IMR-90 (cell line): ENCODE data around the gene PIKFYVE.

Experiments used
- BHLHE40 ChIP-seq: fragments of 150-350 bp; IDR thresholded peaks from 2 replicates; pipeline ENCODE4 v1.6.1; 2016; ENCODE audit warnings: mild to moderate bottlenecking, low read depth, low read length
- CEBPB ChIP-seq: IDR thresholded peaks from 2 replicates; pipeline ENCODE4 v1.6.1; 2012; ENCODE audit warnings: low read depth, low read length, improper control_type of control experiment
- CHD1 ChIP-seq: IDR thresholded peaks from 2 replicates; pipeline ENCODE4 v1.6.1; 2012; ENCODE audit warnings: low read depth, low read length, improper control_type of control experiment
- CTCF ChIP-seq: conservative IDR thresholded peaks from 2 replicates; pipeline ENCODE4 v1.5.1; 2012; ENCODE audit warnings: mild to moderate bottlenecking, low read depth, low read length, improper control_type of control experiment
- MAFK ChIP-seq: IDR thresholded peaks from 2 replicates; pipeline ENCODE4 v1.6.1; 2012; ENCODE audit warnings: low read depth, low read length, improper control_type of control experiment
- MAZ ChIP-seq: IDR thresholded peaks from 2 replicates; pipeline ENCODE4 v1.6.1; 2012; ENCODE audit warnings: low read depth, mild to moderate bottlenecking, low read length, improper control_type of control experiment, moderate library complexity, borderline replicate concordance
- MXI1 ChIP-seq: IDR thresholded peaks from 2 replicates; pipeline ENCODE4 v1.6.1; 2012; ENCODE audit warnings: low read depth, mild to moderate bottlenecking, low read length, moderate library complexity, borderline replicate concordance
- NFE2L2 ChIP-seq: fragments of 150-350 bp; IDR thresholded peaks from 2 replicates; pipeline ENCODE4 v1.6.1; 2016; ENCODE audit warnings: low read depth, mild to moderate bottlenecking, low read length
- POLR2A ChIP-seq: IDR thresholded peaks from 2 replicates; pipeline ENCODE4 v1.6.1; 2012; ENCODE audit warnings: mild to moderate bottlenecking, low read depth, low read length
- RAD21 ChIP-seq: IDR thresholded peaks from 2 replicates; pipeline ENCODE4 v1.6.1; 2012; ENCODE audit warnings: low read length, improper control_type of control experiment
- RCOR1 ChIP-seq: IDR thresholded peaks from 2 replicates; pipeline ENCODE4 v1.6.1; 2012; ENCODE audit warnings: mild to moderate bottlenecking, low read length, improper control_type of control experiment; ENCODE audit not compliant: insufficient replicate concordance
- RFX5 ChIP-seq: IDR thresholded peaks from 2 replicates; pipeline ENCODE4 v1.8.0; 2012; ENCODE audit warnings: low read depth, mild to moderate bottlenecking, low read length, moderate library complexity
- SMC3 ChIP-seq: fragments of 150-350 bp; IDR thresholded peaks from 2 replicates; pipeline ENCODE4 v1.6.1; 2016; ENCODE audit warnings: low read depth, mild to moderate bottlenecking, antibody characterized with exemption, low read length, moderate library complexity
- USF2 ChIP-seq: fragments of 150-350 bp; IDR thresholded peaks from 2 replicates; pipeline ENCODE4 v1.6.1; 2017; ENCODE audit warnings: mild to moderate bottlenecking, antibody characterized with exemption, low read length, low read depth

- TF ChIP-seq CTCF (no peak), POLR2A (no peak), RFX5 (no peak), NFE2L2 (no peak), USF2 (no peak), BHLHE40 (no peak), RCOR1 (no peak), CHD1 (no peak), RAD21 (no peak), MXI1 (no peak), SMC3 (no peak), CEBPB (no peak), MAFK (no peak), MAZ (no peak)
These were observed 52.1 kb downstream of the PIKFYVE start for GRCh38 chr2:208318127-208318526.
